ENCODE measurements around the gene CAP2.
"Not testable (repeated sequence)": the region's sequence is repeated elsewhere in the genome, so short reads cannot be mapped to it uniquely, and the experiment has no call there.

CAP2 gene

DNA sequence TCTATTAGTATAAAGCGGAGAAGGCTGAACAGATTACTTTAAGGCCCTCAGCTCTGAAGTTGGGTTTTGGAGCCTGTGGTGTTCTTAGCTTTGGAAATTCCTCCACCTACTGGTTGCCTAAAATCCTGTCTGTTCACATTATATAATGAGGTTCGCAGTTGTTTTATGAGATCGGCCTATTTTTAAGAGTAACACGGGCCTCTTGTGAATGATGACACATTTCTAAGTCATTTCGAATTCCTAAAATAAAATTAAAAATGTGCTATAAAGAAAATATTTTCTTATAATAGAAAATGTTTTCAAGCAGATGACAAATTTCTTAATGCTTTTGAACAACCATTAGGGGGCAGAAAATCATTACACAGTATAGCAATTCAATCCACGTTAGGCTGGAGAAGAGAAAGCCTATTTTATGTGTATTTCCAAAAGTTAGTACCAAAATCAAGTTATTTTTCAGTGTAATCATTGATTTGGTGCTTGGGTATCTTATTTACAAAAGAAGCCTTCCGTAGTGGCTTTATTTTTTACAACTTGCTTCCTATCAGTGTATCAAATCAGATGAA lies 190.9 kb downstream of the CAP2 start:
- CTCF ChIA-PET, result interaction anchor here (0.5 to 1.6 kb wide), 21 partner anchors 10 to 813 kb away, joined by 3 to 12 read pairs (median 4); partner anchors contain the start of gene RNF144B
- POLR2A ChIA-PET (ENCODE audit: low non-redundant PET), result no interaction called here
- H3K27ac ChIP-seq, result no peak overlapping the region
- peak; percentile 66 for DNase-seq (ENCODE audit: low spot score)
- TF ChIP-seq, protein P1, sequence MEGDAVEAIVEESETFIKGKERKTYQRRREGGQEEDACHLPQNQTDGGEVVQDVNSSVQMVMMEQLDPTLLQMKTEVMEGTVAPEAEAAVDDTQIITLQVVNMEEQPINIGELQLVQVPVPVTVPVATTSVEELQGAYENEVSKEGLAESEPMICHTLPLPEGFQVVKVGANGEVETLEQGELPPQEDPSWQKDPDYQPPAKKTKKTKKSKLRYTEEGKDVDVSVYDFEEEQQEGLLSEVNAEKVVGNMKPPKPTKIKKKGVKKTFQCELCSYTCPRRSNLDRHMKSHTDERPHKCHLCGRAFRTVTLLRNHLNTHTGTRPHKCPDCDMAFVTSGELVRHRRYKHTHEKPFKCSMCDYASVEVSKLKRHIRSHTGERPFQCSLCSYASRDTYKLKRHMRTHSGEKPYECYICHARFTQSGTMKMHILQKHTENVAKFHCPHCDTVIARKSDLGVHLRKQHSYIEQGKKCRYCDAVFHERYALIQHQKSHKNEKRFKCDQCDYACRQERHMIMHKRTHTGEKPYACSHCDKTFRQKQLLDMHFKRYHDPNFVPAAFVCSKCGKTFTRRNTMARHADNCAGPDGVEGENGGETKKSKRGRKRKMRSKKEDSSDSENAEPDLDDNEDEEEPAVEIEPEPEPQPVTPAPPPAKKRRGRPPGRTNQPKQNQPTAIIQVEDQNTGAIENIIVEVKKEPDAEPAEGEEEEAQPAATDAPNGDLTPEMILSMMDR (conservative IDR thresholded peaks at IDR 0.05; ENCODE audit: low read depth), result peak; percentile 85

GRCh38 chr6:17585766-17586490 lies 192.5 kb downstream of the CAP2 start:
- peak; percentile 26 for DNase-seq (ENCODE audit: low spot score)
- ChIA-PET CTCF (interaction anchor here (0.5 to 1.0 kb wide), 4 partner anchors 166 to 1052 kb away, joined by 3 read pairs; no protein-coding TSS in a partner anchor), POLR2A (ENCODE audit: low non-redundant PET) (no interaction called here)
- H3K27ac ChIP-seq, result no peak overlapping the region
- TF ChIP-seq, protein P1 (conservative IDR thresholded peaks at IDR 0.05; ENCODE audit: low read depth), result no peak

DNA sequence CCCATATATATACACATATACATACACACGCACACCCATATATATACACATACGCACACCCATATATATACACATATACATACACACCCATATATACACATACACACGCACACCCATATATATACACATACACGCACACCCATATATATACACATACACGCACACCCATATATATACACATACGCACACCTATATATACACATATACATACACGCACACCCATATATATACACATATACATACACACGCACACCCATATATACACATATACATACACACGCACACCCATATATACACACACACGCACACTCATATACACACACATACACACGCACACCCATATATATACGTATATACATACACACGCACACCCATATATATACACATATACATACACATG lies 193.2 kb downstream of the CAP2 start:
- CTCF ChIA-PET, result interaction anchor here (1.0 kb wide), 1 partner anchor 454 kb away, joined by 3 read pairs; no protein-coding TSS in a partner anchor
- POLR2A ChIA-PET (ENCODE audit: low non-redundant PET); H3K27ac ChIP-seq; DNase-seq (ENCODE audit: low spot score): not testable (repeated sequence)

GRCh38 chr6:17588011-17588410 lies 194.6 kb downstream of the CAP2 start:
- CTCF ChIA-PET, result no interaction called here

DNA sequence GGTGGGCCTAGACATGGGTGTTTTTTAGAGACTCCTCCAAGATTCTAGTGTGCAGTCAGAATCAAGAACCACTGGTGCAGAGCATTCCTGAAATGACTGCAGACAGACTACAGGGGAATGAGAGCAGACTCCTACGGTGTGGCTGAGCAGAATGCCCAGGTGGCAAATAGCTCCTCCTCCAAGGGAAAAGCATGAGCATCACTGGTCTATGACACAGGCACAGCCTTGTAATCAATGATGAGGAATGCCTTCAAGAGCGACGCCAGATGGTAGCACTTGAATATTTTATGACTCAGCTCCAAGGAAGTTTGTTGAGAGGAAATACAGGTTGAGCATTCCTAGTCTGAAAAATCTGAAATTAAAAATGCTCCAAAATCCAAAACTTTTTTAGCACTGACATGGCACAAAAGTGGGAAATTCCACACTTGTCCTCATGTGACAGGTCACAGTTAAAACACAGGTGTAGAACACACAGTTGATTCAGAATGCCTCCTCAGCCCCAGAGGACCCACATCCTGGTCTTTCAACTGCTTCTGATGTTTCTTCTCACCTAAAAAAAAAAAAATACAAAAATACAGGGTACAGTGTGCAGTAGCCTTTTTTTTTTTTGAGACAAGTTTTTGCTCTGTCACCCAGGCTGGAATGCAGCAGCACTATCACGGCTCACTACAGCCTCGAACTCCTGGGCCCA lies 196.2 kb downstream of the CAP2 start:
- DNase-seq (ENCODE audit: low spot score), result peak; percentile 84
- TF ChIP-seq, protein P1 (conservative IDR thresholded peaks at IDR 0.05; ENCODE audit: low read depth), result no peak
- ChIA-PET POLR2A (ENCODE audit: low non-redundant PET) (interaction anchor here (0.5 kb wide), 1 partner anchor 114 kb away, joined by 4 read pairs; no protein-coding TSS in a partner anchor), CTCF (interaction anchor here (0.5 to 0.7 kb wide), 2 partner anchors 144 to 471 kb away, joined by 3 read pairs; no protein-coding TSS in a partner anchor)
- H3K27ac ChIP-seq, result no peak overlapping the region

More at GRCh38 chr6:17588011-17588410, 194.6 kb downstream of the CAP2 start:
- POLR2A ChIA-PET (ENCODE audit: low non-redundant PET), result no interaction called here
- no peak for DNase-seq (ENCODE audit: low spot score)
- TF ChIP-seq, protein P1 (conservative IDR thresholded peaks at IDR 0.05; ENCODE audit: low read depth), result no peak
- H3K27ac ChIP-seq, result no peak overlapping the region

- no peak for DNase-seq (ENCODE audit: low spot score)
- H3K27ac ChIP-seq, result no peak overlapping the region
- ChIA-PET CTCF (no interaction called here), POLR2A (ENCODE audit: low non-redundant PET) (no interaction called here)
- TF ChIP-seq, protein P1 (conservative IDR thresholded peaks at IDR 0.05; ENCODE audit: low read depth), result no peak
Observed at GRCh38 chr6:17591287-17591686, 197.9 kb downstream of the CAP2 start.

Data from RWPE1 (cell line).